22Rv1 (cell line): ENCODE data around the gene BOD1L1.

Experiments
- ZFX ChIP-seq: fragments of 450-650 bp; IDR thresholded peaks from 2 replicates; pipeline ENCODE4 v1.6.1; 2017; ENCODE audit warnings: antibody characterized with exemption, borderline replicate concordance
- TF ChIP-seq, protein P1 (sequence below): fragments of 450-650 bp; IDR thresholded peaks from 2 replicates; pipeline ENCODE4 v1.5.1; 2017; ENCODE audit warnings: mild to moderate bottlenecking

- TF ChIP-seq, protein P1, sequence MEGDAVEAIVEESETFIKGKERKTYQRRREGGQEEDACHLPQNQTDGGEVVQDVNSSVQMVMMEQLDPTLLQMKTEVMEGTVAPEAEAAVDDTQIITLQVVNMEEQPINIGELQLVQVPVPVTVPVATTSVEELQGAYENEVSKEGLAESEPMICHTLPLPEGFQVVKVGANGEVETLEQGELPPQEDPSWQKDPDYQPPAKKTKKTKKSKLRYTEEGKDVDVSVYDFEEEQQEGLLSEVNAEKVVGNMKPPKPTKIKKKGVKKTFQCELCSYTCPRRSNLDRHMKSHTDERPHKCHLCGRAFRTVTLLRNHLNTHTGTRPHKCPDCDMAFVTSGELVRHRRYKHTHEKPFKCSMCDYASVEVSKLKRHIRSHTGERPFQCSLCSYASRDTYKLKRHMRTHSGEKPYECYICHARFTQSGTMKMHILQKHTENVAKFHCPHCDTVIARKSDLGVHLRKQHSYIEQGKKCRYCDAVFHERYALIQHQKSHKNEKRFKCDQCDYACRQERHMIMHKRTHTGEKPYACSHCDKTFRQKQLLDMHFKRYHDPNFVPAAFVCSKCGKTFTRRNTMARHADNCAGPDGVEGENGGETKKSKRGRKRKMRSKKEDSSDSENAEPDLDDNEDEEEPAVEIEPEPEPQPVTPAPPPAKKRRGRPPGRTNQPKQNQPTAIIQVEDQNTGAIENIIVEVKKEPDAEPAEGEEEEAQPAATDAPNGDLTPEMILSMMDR, result peak; percentile 64
- no peak for TF ChIP-seq ZFX
Measured at GRCh38 chr4:13627606-13628311, at the start of gene BOD1L1.
